Activated T-cell treated with anti-CD3 and anti-CD28 coated beads for 1 hour (primary cell): Measurements from ENCODE around the gene ENDOV.

Source experiments
- DNase-seq: peaks from one replicate; pipeline ENCODE4 v3.0.0-alpha.2; 2020; ENCODE audit warnings: low read depth

ENDOV gene

DNA sequence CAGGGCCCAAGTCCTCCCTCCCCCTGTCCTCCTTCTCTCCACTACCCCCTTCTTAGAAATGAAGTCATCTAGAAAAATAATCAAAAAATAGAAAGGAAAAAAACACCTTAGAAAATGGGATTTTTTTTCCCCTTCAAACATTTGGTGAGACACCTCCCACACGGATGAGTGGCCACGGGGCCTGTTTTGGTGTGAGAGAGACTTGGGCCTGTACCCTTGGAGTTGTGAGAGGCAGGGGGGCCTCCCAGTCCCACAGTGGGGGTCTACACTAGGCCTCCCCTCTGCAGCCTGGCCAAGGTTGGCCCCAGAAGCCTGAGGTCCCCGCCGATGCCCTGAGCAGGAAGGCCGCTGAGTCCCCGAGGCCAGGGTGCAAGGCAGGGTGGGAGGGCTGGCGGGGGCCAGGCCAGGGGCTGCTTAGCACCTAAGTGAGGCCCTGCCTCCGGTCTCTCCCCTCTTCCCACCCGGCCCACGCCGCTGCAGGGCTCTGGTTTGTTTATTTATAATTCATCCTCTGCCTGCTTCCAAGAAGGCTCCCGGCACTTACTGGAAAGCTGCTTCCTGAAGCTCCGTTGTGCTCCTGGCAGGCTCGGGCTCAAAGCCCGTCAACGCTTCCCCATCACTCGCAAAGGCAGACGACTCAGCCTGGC, 35.1 kb downstream of the ENDOV start:
- DNase-seq = no peak

DNA sequence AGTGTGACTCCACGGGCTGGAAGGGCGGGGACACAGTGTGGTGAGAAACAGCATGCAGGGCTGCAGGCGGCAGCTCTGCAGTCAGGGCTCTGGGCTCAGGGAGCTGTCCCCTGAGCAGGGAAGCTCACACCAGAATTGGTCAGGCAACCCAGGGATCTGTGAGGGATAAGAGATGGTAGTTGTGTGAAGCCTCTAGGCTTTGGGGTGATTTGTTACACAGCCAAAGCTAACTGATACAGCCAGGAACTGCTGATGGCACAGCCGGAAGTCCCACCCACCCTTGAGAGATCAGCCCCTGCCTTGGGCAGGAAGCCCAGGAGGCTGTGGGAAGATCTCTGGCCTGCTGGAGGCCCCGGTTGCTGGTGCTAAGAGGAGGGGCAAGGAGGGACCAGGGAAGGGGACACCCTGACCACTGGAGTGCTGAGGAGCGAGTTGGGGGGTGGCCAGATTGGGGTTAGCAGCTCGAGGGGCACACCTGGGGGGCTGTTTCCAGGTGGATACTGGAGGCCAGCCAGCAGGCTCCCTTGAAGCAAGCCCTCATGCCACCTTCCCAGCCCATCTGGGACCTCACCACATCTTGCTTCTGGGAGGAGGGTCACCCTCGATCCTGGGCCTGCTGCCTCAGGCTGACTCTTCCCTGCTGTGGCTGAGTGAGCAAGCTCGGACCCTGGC, 36.3 kb downstream of the ENDOV start:
- DNase-seq = no peak

- no peak for DNase-seq
Measured at GRCh38 chr17:80452173-80452915, 37.4 kb downstream of the ENDOV start.

DNA sequence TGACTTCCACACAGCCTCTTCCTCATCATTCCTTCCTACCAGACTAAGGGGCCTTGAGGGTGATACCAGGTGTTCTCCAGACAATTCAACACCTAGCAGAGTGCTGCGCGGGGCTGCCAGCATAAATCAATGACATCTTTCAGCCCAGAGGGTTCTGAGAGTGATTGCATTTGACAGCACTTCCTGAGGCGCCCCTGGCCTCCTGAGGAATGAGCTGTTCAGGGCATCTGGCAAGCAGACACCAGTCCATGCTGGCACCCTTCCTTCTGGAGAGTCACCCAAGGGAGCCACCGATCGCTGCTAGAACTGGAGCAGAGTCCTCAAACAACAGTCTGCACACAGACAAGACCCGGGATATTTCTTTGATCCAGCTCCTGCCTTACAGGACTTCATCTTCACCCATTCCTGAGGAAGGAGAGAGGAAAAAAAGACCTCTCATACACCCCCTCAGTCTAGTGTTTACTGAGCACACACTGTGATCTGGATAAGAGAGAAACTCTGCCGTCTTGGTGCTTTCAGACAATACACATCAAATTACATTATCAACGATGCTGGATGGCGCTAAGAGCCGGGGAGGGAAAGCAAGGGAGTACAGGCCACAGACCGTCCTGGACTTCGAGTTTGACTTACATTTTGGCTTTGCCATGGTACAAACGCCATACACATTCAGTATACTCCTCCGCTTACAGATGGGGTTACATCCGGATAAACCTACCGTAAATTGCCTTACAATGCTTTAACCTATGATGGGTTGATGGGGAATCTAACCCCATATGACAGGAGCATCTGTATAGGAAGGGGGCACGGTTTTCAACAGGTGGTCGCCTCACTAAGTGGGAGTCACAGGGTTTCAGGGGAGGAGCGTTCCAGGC, 38.4 kb downstream of the ENDOV start:
- no peak for DNase-seq

DNA sequence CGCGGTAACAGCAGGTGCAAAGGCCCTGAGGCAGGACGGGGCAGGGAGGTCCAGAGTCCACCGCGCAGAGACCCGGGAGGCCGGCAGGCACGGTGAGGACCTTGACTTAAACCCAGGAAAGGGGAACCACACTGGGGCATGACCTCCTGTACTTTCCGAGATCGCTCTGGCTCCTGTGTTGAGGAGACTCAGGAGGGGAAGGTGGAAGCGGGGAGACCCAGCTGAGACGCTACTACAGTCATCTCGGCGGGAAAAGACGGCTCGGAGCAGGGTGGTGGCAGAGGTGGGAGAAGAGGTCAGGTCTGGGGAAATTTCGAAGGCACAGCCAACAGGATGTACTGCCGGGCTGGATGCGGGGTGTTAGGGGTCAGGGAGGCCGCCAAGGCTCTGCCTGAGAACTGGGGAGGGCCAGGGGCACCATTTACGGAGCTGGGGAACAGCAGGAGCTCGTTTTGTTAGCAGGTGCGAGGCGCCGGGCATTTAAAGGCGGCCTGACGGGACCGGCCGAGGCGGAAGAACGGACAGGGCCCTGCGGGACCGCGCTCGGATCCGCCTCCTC, 39.1 kb downstream of the ENDOV start:
- no peak for DNase-seq

- peak; percentile 89 for DNase-seq
Measured at GRCh38 chr17:80454557-80455335, 39.8 kb downstream of the ENDOV start.

GRCh38 chr17:80455336-80455710, 40.4 kb downstream of the ENDOV start:
- DNase-seq = peak; percentile 22

GRCh38 chr17:80455784-80456183, 40.8 kb downstream of the ENDOV start:
- no peak for DNase-seq

DNA sequence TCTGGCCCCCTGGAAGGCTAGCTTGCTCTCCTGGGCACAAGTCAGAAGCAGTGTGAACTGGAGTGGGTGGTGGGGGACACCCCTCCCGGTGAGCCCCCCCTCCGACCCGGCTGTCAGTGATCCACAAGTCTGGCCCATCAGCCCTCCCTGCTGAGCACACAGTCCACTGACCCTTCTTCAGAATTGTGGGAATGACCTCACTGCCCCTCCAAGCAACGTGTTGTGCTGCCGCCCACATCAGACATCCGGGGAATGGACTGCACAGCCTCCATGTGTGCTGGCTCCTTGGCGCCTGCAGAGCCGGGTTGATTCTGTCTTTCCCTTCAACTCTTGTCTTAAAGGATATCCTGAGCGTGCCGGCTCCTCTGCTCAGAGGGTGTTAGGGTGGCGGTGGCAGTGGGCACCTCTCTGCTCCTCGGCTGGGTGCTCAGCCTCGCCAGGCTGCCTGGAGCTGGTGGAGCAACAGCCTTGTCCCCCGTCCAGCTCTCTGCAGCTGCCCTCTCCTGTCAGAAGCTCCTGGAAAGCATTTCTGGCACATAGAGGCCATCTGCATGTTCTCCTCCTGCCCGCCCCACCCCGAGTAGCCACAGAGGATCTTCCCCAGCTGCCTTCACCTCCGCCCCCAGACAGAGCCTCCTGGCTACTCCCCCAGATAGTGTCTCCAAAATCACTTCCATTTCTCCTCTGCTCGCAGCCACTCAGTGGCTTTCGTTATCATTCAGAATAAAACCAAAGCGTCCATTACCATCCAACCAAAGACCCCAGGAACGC, 41.7 kb downstream of the ENDOV start:
- DNase-seq = no peak

DNA sequence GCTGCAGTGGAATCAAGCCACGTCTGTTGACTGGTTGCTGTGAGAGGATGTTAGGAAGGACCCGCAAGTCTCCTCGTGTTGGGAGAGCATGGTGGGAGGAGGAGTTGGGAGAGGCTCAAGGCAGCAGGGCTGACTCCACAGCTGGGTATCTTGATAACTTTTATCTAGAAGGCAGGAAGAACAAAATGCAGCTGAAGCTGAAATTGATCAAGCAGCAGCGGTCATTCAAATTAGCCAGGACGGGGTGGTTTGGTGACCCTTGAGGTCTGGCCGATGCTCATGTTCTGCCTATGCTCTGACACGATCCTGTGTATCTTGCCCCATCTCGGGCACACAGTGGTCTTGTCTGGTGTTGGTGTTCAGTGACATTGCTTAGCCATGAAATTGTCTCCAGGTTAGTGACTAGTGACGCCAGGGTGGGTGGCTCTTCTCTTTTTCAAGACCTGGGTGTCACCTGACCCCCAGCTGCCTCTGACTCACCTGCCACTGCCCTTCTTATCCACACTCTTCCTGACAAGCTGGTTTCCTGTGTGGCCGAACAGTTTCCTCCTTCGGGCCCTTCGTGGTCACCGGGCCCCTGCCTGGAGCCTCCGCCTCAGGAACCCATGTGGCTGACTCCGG, 42.4 kb downstream of the ENDOV start:
- DNase-seq = no peak

GRCh38 chr17:80458016-80458415, 43.0 kb downstream of the ENDOV start:
- DNase-seq = no peak

GRCh38 chr17:80459234-80459633, 44.3 kb downstream of the ENDOV start:
- no peak for DNase-seq

- no peak for DNase-seq
Measured at GRCh38 chr17:80460429-80460834, 45.5 kb downstream of the ENDOV start.

- DNase-seq = no peak
Measured at GRCh38 chr17:80461528-80462160, 46.7 kb downstream of the ENDOV start.

DNA sequence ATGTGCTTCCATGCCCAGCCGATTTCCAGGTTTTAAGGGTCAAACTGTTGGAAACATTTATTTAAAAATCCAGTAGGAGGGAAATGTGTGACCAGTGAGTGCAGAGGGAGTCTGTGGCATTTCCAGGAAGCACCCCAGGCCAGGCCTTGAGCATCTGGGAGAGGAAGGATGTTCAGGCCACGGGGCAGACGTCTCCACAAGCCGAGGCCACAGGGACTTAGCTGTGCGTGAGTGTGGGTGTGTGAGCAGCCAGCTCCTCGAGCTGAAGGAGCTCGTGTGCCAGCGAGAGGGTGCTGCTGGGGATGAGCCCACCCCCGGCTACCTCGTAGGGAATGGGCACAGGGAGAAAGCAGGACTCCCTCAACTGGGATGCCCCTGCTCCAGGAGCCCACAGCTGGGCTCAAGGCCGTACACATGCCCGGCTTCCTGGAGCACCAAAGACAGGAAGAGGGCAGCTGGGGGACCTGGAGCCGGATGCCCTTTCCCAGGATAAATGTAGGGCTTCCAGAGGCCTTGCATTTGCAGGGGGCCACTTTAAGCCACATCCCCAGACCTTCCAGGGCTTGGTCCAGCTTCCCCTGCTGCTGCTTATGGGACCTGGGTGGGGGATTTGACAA, 48.9 kb downstream of the ENDOV start:
- DNase-seq = no peak

GRCh38 chr17:80464486-80464885, 49.5 kb downstream of the ENDOV start:
- no peak for DNase-seq

DNA sequence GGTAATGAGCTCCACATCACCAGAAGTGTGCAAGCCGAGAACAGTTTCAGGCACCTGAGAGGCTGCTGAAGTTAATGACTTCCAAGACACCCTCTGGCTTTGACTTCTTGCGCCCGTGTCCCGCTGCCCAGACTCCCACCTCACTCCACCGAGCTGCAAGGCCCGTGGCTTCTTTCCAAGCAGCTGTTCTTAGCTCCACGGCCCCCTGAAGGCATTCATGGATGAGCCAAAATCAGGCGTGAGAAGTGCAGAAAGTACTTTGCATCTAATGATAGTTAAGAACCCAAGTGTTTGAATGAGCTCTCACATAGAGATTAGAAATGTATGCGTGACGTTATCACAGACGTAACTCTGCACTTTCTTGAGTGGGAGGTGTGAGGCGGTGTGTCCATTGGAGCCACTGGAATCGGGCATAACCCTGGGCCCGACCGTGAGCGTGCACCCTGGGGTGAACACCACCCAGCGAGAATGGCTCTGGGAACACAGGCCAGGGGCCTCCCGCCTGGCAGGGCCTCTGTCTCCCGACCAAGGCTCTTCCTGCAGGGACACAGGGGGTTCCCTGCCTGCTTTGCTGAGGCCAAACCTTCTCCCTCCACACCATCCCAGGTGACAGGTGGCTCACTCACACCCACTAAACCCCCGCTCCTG, 50.5 kb downstream of the ENDOV start:
- no peak for DNase-seq

GRCh38 chr17:80466188-80466705, 51.3 kb downstream of the ENDOV start:
- no peak for DNase-seq
